Activated CD4-positive, alpha-beta memory T cell treated with anti-CD3 and anti-CD28 coated beads for 36 hours (primary cell): Measurements from ENCODE around the gene HPCAL1. TPM values are rescaled to one million over a fixed set of nuclear protein-coding genes. Genes with fewer than 3 reads are reported as not detected.

Experiments used
- CTCF ChIA-PET: fragments of 350-600 bp; sonication (Branson Sonifier 250); formaldehyde crosslinking; loops from one replicate; lab custom pipeline; 2021; ENCODE audit warnings: antibody characterized with exemption, inconsistent platforms; lab: Charles Lee
- POLR2A ChIA-PET: fragments of 350-600 bp; sonication (Branson Sonifier 250); formaldehyde crosslinking; loops from one replicate; lab custom pipeline; 2021; ENCODE audit warnings: antibody characterized with exemption; lab: Charles Lee
- DNase-seq: peaks from one replicate; pipeline ENCODE4 v3.0.0-alpha.2; 2020
- H3K27ac Mint-ChIP-seq: one replicate; pipeline ENCODE4 v1.8.0; 2021; ENCODE audit warnings: mixed read lengths
- H3K27me3 Mint-ChIP-seq: one replicate; pipeline ENCODE4 v1.8.0; 2021; ENCODE audit warnings: mixed read lengths
- H3K36me3 Mint-ChIP-seq: one replicate; pipeline ENCODE4 v1.8.0; 2021; ENCODE audit warnings: mixed read lengths
- H3K4me1 Mint-ChIP-seq: one replicate; pipeline ENCODE4 v1.8.0; 2021; ENCODE audit warnings: low read depth, mixed read lengths
- H3K4me3 Mint-ChIP-seq: one replicate; pipeline ENCODE4 v1.8.0; 2021; ENCODE audit warnings: mild to moderate bottlenecking, mixed read lengths
- H3K9me3 Mint-ChIP-seq: one replicate; pipeline ENCODE4 v1.8.0; 2021; ENCODE audit warnings: mixed read lengths
- intact Hi-C: fragments of 100-400 bp; cut with micrococcal nuclease; formaldehyde crosslinking; loops from one replicate; pipeline ENCODE4 v1.15.1; 2023
- total RNA-seq, 2 experiments: library from RNA; stranded (reverse); gene quantifications; one replicate each; pipeline ENCODE4 v1.2.3, GENCODE V29; 2021

The HPCAL1 gene
- total RNA-seq, 2 experiments from 2014 or later = 82.2 to 82.6 TPM

GRCh38 chr2:10469955-10470608, 167.4 kb downstream of the HPCAL1 start:
- no peak for DNase-seq
- Mint-ChIP-seq H3K9me3 (no peaks in the 10 kb centered on the region), H3K4me3 (no peak overlapping the region), H3K4me1 (no peaks in the 10 kb centered on the region), H3K27ac (no peak overlapping the region), H3K36me3 (no peaks in the 10 kb centered on the region), H3K27me3 (peaks cover 3% of the 10 kb centered on the region)
- ChIA-PET POLR2A (no interaction called here), CTCF (interaction anchor here (1.2 kb wide), 1 partner anchor 23 kb away, joined by 3 read pairs; no protein-coding TSS in a partner anchor)
- intact Hi-C loops = no loop called here

GRCh38 chr2:10471046-10471571, 168.4 kb downstream of the HPCAL1 start:
- intact Hi-C loops = no loop called here
- ChIA-PET CTCF (interaction anchor here (1.2 kb wide), 1 partner anchor 22 kb away, joined by 3 read pairs; no protein-coding TSS in a partner anchor), POLR2A (no interaction called here)
- H3K27ac Mint-ChIP-seq = no peak overlapping the region
- no peaks in the 10 kb centered on the region for H3K9me3 Mint-ChIP-seq
- DNase-seq = no peak
- no peaks in the 10 kb centered on the region for H3K36me3 Mint-ChIP-seq
- H3K4me1 Mint-ChIP-seq = no peaks in the 10 kb centered on the region
- no peaks in the 10 kb centered on the region for H3K27me3 Mint-ChIP-seq
- H3K4me3 Mint-ChIP-seq = no peak overlapping the region

DNA sequence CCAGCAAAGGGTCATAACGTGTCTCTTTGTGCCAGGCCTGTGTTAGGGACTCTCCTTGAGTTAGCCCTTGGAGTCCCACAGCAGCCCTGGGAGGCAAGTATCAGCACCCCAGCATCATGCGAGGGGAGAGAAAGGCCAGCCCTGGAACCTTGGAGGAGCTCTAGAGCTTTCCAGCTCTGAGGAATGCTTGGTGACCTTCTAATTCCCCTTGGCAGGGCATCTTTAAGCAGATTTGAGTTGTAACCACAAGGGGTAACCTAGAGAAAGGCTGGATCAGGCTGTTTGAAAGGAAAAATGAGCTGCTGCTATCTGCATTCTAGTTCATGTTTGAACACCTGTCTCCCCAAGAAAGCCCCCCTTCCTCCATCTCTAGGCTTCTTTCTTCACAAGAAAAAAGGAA, 169.3 kb downstream of the HPCAL1 start:
- no peak for DNase-seq
- intact Hi-C loops = no loop called here
- Mint-ChIP-seq H3K36me3 (no peaks in the 10 kb centered on the region), H3K4me3 (no peak overlapping the region), H3K4me1 (peaks cover 2% of the 10 kb centered on the region), H3K27ac (no peak overlapping the region), H3K9me3 (no peaks in the 10 kb centered on the region), H3K27me3 (no peaks in the 10 kb centered on the region)
- ChIA-PET CTCF (interaction anchor here (1.3 kb wide), 1 partner anchor 37 kb away, joined by 4 read pairs; no protein-coding TSS in a partner anchor), POLR2A (no interaction called here)

DNA sequence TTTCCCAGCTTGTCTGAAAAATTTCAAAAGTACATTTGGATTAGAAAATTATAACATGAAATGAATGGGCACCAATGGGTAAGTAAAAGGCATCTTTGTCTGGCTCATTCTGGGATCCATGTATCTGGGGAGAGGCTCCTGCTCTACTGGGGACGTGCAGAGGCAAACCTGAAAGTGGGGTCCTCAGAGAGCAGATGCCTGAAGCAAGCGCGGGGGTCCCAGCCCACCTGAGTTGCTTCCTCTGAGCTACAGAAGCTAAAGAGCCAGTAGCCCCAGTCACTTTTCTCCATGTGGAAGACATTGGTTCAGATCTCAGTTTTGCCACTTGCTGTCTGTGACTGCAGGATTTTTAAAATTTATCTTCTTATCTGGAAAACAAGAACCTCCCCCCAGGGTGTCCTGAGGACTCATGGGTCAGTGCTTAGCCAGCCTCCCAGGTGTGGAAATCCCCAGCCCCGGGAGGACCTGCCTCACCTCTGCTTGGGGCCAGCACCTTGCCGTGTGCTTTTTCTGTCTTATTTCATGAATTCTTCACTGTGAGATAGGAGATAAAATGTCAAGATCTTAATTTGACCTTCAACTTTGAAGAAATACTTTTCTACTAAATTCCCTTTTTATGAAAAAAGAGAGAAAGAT, 170.5 kb downstream of the HPCAL1 start:
- Mint-ChIP-seq H3K9me3 (no peaks in the 10 kb centered on the region), H3K4me1 (peaks cover 14% of the 10 kb centered on the region), H3K27ac (no peak overlapping the region), H3K27me3 (no peaks in the 10 kb centered on the region), H3K4me3 (no peak overlapping the region), H3K36me3 (no peaks in the 10 kb centered on the region)
- ChIA-PET POLR2A (no interaction called here), CTCF (interaction anchor here (1.3 kb wide), 1 partner anchor 38 kb away, joined by 4 read pairs; no protein-coding TSS in a partner anchor)
- intact Hi-C loops = no loop called here
- no peak for DNase-seq

DNA sequence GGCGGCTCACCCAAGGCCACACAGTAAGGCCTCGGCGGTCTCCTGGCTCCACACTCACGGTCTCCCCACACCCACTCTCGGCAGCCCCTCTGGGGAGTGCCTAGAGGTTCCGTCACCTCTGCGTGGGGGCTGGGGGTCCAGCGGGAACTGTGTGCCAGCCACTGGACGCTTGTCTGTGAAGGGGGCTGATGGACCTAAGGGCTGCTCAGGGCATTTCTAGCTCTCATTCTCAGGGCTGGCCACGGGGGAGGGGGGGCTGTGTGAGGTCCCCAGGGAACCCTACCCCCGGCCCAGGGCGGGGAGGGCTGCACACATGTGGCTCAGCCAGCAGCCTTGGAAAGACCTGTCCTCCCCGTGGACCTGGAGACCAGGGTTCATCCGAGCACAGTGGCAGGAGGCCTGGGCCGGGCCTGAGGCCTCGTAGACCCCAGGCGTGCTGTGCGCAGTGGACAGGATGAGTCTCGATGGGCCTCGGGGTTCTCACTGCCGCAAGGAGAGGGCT, 172.6 kb downstream of the HPCAL1 start:
- H3K27ac Mint-ChIP-seq = no peak overlapping the region
- peaks cover 14% of the 10 kb centered on the region for H3K4me1 Mint-ChIP-seq
- H3K9me3 Mint-ChIP-seq = no peaks in the 10 kb centered on the region
- H3K36me3 Mint-ChIP-seq = no peaks in the 10 kb centered on the region
- POLR2A ChIA-PET = no interaction called here
- H3K4me3 Mint-ChIP-seq = no peak overlapping the region
- H3K27me3 Mint-ChIP-seq = no peaks in the 10 kb centered on the region
- CTCF ChIA-PET = no interaction called here
- intact Hi-C loops = no loop called here
- DNase-seq = no peak

- CTCF ChIA-PET = no interaction called here
- Mint-ChIP-seq H3K4me1 (peaks cover 14% of the 10 kb centered on the region), H3K9me3 (no peaks in the 10 kb centered on the region), H3K27ac (no peak overlapping the region), H3K27me3 (no peaks in the 10 kb centered on the region), H3K36me3 (no peaks in the 10 kb centered on the region), H3K4me3 (no peak overlapping the region)
- intact Hi-C loops = no loop called here
- no peak for DNase-seq
- POLR2A ChIA-PET = no interaction called here
These were observed 173.3 kb downstream of the HPCAL1 start for GRCh38 chr2:10475811-10476660.

DNA sequence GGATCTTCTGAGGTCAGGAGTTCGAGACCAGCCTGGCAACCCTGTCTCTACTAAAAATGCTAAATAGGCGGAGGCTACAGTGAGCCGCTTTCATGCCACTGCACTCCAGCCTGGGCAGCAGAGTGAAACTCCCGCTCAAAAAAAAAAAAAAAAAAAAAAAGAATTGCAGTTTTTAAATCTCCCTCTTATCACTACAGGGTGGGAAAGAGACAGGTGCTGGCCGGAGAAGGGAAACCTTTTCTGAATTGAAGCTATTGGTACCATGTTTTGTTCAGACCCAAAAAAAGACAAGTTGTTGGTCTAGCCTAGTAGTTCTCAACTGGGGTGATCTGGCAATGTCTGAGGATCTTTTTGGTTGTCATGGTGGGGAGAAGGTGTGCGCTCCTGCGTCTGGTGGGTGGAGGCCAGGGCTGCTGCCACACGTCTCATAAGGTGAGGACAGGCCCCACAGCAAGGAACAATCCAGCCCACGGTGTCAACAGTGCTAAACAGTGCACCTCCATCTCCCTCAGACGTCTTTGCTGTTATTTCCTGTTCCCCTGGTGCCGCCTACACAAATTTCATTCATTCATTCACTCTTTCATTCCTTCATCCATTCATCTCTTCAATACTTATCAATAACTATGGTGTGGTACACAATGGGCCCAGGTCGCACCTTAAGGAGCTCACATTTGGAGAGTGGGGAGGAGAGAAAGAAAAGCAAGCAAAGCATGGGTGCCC, 174.2 kb downstream of the HPCAL1 start:
- no peak overlapping the region for H3K4me3 Mint-ChIP-seq
- no peaks in the 10 kb centered on the region for H3K27me3 Mint-ChIP-seq
- no peaks in the 10 kb centered on the region for H3K9me3 Mint-ChIP-seq
- ChIA-PET POLR2A (no interaction called here), CTCF (no interaction called here)
- peak overlapping the region; percentile 5 for H3K27ac Mint-ChIP-seq
- no peaks in the 10 kb centered on the region for H3K36me3 Mint-ChIP-seq
- peaks cover 14% of the 10 kb centered on the region for H3K4me1 Mint-ChIP-seq
- intact Hi-C loops = no loop called here
- no peak for DNase-seq

Other genes with a start within 250 kb of the HPCAL1 start
- gene CYS1, start 222.5 kb upstream of the HPCAL1 start, total RNA-seq = under 1 TPM in 1 of 2 experiments, not detected in 1; 0.07 TPM
- gene RRM2, start 180.2 kb upstream of the HPCAL1 start, total RNA-seq = 100 to 1,000 TPM; 523 to 528 TPM
- 100 to 1,000 TPM; 138 to 142 TPM for gene ODC1, start 145.4 kb downstream of the HPCAL1 start, total RNA-seq